ENCODE results near the gene SP6.

- TF ChIP-seq, protein P1, sequence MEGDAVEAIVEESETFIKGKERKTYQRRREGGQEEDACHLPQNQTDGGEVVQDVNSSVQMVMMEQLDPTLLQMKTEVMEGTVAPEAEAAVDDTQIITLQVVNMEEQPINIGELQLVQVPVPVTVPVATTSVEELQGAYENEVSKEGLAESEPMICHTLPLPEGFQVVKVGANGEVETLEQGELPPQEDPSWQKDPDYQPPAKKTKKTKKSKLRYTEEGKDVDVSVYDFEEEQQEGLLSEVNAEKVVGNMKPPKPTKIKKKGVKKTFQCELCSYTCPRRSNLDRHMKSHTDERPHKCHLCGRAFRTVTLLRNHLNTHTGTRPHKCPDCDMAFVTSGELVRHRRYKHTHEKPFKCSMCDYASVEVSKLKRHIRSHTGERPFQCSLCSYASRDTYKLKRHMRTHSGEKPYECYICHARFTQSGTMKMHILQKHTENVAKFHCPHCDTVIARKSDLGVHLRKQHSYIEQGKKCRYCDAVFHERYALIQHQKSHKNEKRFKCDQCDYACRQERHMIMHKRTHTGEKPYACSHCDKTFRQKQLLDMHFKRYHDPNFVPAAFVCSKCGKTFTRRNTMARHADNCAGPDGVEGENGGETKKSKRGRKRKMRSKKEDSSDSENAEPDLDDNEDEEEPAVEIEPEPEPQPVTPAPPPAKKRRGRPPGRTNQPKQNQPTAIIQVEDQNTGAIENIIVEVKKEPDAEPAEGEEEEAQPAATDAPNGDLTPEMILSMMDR (IDR thresholded peaks at IDR 0.05), result no peak
- TF ChIP-seq EP300 (IDR thresholded peaks at IDR 0.05) (no peak), POLR2A (IDR thresholded peaks at IDR 0.05) (no peak), POLR2AphosphoS5 (IDR thresholded peaks at IDR 0.05) (no peak)
These were observed 32.8 kb downstream of the SP6 start for GRCh38 chr17:47818002-47818695.
